ENCODE results near the gene GLRX5.

Gene GLRX5

DNA sequence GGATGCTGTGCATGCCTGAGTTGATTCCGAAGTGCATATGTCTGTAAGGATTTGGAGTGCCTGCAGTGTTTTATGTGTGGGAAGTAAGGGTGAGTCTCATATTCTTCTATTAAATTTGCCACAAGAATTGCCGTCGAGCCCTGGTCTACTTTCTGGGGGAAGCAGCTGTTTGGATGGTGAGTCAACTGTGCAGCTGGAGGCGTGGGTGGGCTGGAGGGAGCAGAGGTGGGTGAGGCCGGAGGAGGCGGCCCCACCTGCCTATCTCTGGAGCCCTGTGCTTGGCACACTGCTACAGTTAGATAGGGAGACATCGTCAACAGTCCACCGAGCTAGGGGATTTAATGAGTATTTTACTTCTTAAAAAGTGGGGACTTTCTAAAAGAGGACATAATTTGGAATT, 9.7 kb downstream of the GLRX5 start:
- Histone ChIP-seq H3K27ac (ENCODE audit: low read depth, low read length) (no peak overlapping the region), H2AFZ (ENCODE audit: low read depth, low read length, severe bottlenecking) (no peak overlapping the region), H3K79me2 (ENCODE audit: insufficient read depth, low read length) (peaks cover 36% of the 10 kb centered on the region), H4K20me1 (ENCODE audit: low read depth, low read length) (no peaks in the 10 kb centered on the region), H3K36me3 (ENCODE audit: low read length) (no peaks in the 10 kb centered on the region), H3K9ac (ENCODE audit: low read length) (no peak overlapping the region), H3K4me2 (ENCODE audit: low read depth, low read length, poor library complexity, severe bottlenecking) (no peak overlapping the region), H3K27me3 (ENCODE audit: low read length) (no peaks in the 10 kb centered on the region), H3K4me3 (ENCODE audit: insufficient read depth, low read length, poor library complexity, severe bottlenecking) (no peak overlapping the region), H3K9me2 (replicated peaks; ENCODE audit: insufficient read depth, low read length) (no peaks in the 10 kb centered on the region), H3F3A (ENCODE audit: insufficient read depth) (no peaks in the 10 kb centered on the region), H3K9me3 (ENCODE audit: insufficient read depth, low read length) (no peaks in the 10 kb centered on the region)
- TF ChIP-seq EZH2phosphoT487 (conservative IDR thresholded peaks at IDR 0.05; ENCODE audit: low read length): no peak
- TF ChIP-seq, protein P1, sequence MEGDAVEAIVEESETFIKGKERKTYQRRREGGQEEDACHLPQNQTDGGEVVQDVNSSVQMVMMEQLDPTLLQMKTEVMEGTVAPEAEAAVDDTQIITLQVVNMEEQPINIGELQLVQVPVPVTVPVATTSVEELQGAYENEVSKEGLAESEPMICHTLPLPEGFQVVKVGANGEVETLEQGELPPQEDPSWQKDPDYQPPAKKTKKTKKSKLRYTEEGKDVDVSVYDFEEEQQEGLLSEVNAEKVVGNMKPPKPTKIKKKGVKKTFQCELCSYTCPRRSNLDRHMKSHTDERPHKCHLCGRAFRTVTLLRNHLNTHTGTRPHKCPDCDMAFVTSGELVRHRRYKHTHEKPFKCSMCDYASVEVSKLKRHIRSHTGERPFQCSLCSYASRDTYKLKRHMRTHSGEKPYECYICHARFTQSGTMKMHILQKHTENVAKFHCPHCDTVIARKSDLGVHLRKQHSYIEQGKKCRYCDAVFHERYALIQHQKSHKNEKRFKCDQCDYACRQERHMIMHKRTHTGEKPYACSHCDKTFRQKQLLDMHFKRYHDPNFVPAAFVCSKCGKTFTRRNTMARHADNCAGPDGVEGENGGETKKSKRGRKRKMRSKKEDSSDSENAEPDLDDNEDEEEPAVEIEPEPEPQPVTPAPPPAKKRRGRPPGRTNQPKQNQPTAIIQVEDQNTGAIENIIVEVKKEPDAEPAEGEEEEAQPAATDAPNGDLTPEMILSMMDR (IDR thresholded peaks at IDR 0.05; ENCODE audit: insufficient read depth, low read length, poor library complexity, severe bottlenecking): no peak

DNA sequence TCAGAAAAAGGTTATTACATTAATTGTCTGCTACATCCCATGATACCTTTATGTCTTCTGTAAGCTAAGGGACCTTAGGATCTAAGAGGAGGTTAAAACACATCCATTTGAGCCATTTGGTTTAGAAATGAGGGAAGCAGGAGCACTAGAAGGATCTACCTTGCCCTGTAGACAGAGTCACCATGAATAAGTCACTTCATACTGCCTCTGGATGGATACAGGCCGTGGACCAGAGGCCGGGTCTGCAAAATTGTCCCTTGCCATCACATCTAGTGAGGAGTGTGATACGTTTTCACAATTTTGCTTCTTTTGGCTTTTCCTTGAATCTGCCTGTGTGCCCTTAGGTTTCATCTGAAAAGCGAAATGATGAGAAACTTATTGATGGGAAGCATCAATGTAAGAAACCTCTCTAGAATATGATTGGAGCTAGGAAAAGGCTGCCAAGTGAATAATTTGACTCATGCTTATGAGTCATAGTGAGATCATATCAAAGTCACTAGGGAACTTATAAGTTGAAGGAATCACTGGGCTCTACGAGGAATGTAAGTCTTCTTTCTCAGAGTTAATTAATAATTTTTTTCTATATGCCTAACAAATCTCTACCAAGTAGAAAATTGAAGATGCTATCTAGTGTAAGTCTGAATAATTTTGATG, 10.8 kb downstream of the GLRX5 start:
- Histone ChIP-seq H3K4me3 (ENCODE audit: insufficient read depth, low read length, poor library complexity, severe bottlenecking) (no peak overlapping the region), H3K9ac (ENCODE audit: low read length) (no peak overlapping the region), H3F3A (ENCODE audit: insufficient read depth) (no peaks in the 10 kb centered on the region), H4K20me1 (ENCODE audit: low read depth, low read length) (no peaks in the 10 kb centered on the region), H3K36me3 (ENCODE audit: low read length) (no peaks in the 10 kb centered on the region), H3K4me2 (ENCODE audit: low read depth, low read length, poor library complexity, severe bottlenecking) (no peak overlapping the region), H2AFZ (ENCODE audit: low read depth, low read length, severe bottlenecking) (no peak overlapping the region), H3K9me3 (ENCODE audit: insufficient read depth, low read length) (no peaks in the 10 kb centered on the region), H3K9me2 (replicated peaks; ENCODE audit: insufficient read depth, low read length) (no peaks in the 10 kb centered on the region), H3K79me2 (ENCODE audit: insufficient read depth, low read length) (peaks cover 28% of the 10 kb centered on the region), H3K27ac (ENCODE audit: low read depth, low read length) (no peak overlapping the region), H3K27me3 (ENCODE audit: low read length) (no peaks in the 10 kb centered on the region)
- TF ChIP-seq, protein P1 (IDR thresholded peaks at IDR 0.05; ENCODE audit: insufficient read depth, low read length, poor library complexity, severe bottlenecking): no peak
- TF ChIP-seq EZH2phosphoT487 (conservative IDR thresholded peaks at IDR 0.05; ENCODE audit: low read length): no peak

DNA sequence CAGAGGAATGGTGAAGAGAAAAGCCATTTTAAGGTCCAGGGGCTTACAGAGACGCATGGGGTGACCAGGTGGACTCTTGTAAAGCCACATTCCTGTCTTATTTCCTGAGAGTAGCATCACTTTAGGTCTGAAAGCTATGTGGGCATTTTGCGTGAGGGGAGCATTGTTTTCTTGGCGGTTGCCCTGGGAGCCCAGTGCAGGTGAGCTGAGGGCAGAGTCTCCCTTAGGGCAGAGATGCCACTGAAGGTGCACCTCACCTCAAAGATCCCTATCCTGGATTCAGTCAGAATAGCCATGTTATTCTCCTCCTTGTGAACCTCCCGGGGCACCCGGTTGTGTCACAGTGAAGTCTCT, 12.4 kb downstream of the GLRX5 start:
- Histone ChIP-seq H3K4me3 (ENCODE audit: insufficient read depth, low read length, poor library complexity, severe bottlenecking) (no peak overlapping the region), H3F3A (ENCODE audit: insufficient read depth) (no peaks in the 10 kb centered on the region), H3K4me2 (ENCODE audit: low read depth, low read length, poor library complexity, severe bottlenecking) (no peak overlapping the region), H3K27me3 (ENCODE audit: low read length) (no peaks in the 10 kb centered on the region), H3K9ac (ENCODE audit: low read length) (no peak overlapping the region), H3K79me2 (ENCODE audit: insufficient read depth, low read length) (peaks cover 13% of the 10 kb centered on the region), H3K9me3 (ENCODE audit: insufficient read depth, low read length) (no peaks in the 10 kb centered on the region), H3K9me2 (replicated peaks; ENCODE audit: insufficient read depth, low read length) (no peaks in the 10 kb centered on the region), H3K27ac (ENCODE audit: low read depth, low read length) (no peak overlapping the region), H3K36me3 (ENCODE audit: low read length) (no peaks in the 10 kb centered on the region), H4K20me1 (ENCODE audit: low read depth, low read length) (no peaks in the 10 kb centered on the region), H2AFZ (ENCODE audit: low read depth, low read length, severe bottlenecking) (no peak overlapping the region)
- TF ChIP-seq, protein P1 (IDR thresholded peaks at IDR 0.05; ENCODE audit: insufficient read depth, low read length, poor library complexity, severe bottlenecking): no peak
- TF ChIP-seq EZH2phosphoT487 (conservative IDR thresholded peaks at IDR 0.05; ENCODE audit: low read length): no peak
